A673 (cell line): ENCODE data around the gene PBOV1.

Experiments
- CTCF ChIP-seq: fragments of 300-800, 200-600 bp; sonication (generic); conservative IDR thresholded peaks from 2 replicates; pipeline ENCODE4 v1.5.1; 2017; ENCODE audit warnings: low read depth, mild to moderate bottlenecking, antibody characterized with exemption, low read length, moderate library complexity, mixed read lengths
- EZH2 ChIP-seq: fragments of 200-600 bp; sonication (generic); IDR thresholded peaks from 2 replicates; pipeline ENCODE4 v1.6.1; 2017; ENCODE audit warnings: borderline replicate concordance, low read depth, mild to moderate bottlenecking, mixed read lengths, antibody characterized with exemption, low read length; ENCODE audit not compliant: poor library complexity, severe bottlenecking

- TF ChIP-seq CTCF (no peak), EZH2 (no peak)
Measured at GRCh38 chr6:138229663-138230179, 11.4 kb upstream of the PBOV1 start.
